ENCODE results near the gene WNT5B. TPM values are rescaled to one million over a fixed set of nuclear protein-coding genes. Genes with fewer than 3 reads are reported as not detected.

The WNT5B gene
- total RNA-seq, 1 donor from 2014 or later: 88.7 TPM

GRCh38 chr12:1650260-1650977 lies 21.4 kb downstream of the WNT5B start:
- Mint-ChIP-seq H3K36me3 (ENCODE audit: unreplicated experiment) (peaks cover 20% of the 10 kb centered on the region), H3K4me3 (ENCODE audit: unreplicated experiment) (no peak overlapping the region), H3K27me3 (ENCODE audit: unreplicated experiment) (no peaks in the 10 kb centered on the region), H3K9me3 (ENCODE audit: unreplicated experiment) (no peaks in the 10 kb centered on the region), H3K27ac (ENCODE audit: unreplicated experiment) (no peak overlapping the region), H3K4me1 (ENCODE audit: unreplicated experiment) (peaks cover 9% of the 10 kb centered on the region)
- TF ChIP-seq CTCF (IDR thresholded peaks at IDR 0.05): no peak
- DNase-seq (ENCODE audit: extremely low spot score, unreplicated experiment): no peak

- Mint-ChIP-seq H3K36me3 (ENCODE audit: unreplicated experiment) (peaks cover 20% of the 10 kb centered on the region), H3K4me1 (ENCODE audit: unreplicated experiment) (peaks cover 9% of the 10 kb centered on the region), H3K9me3 (ENCODE audit: unreplicated experiment) (no peaks in the 10 kb centered on the region), H3K4me3 (ENCODE audit: unreplicated experiment) (no peak overlapping the region), H3K27ac (ENCODE audit: unreplicated experiment) (no peak overlapping the region), H3K27me3 (ENCODE audit: unreplicated experiment) (no peaks in the 10 kb centered on the region)
- no peak for DNase-seq (ENCODE audit: extremely low spot score, unreplicated experiment)
- TF ChIP-seq CTCF (IDR thresholded peaks at IDR 0.05): no peak
Measured at GRCh38 chr12:1650978-1651361, 21.9 kb downstream of the WNT5B start.

- Mint-ChIP-seq H3K4me1 (ENCODE audit: unreplicated experiment) (peaks cover 11% of the 10 kb centered on the region), H3K36me3 (ENCODE audit: unreplicated experiment) (peaks cover 15% of the 10 kb centered on the region), H3K4me3 (ENCODE audit: unreplicated experiment) (no peak overlapping the region), H3K9me3 (ENCODE audit: unreplicated experiment) (no peaks in the 10 kb centered on the region), H3K27me3 (ENCODE audit: unreplicated experiment) (no peaks in the 10 kb centered on the region), H3K27ac (ENCODE audit: unreplicated experiment) (no peak overlapping the region)
- no peak for TF ChIP-seq CTCF (IDR thresholded peaks at IDR 0.05)
- DNase-seq (ENCODE audit: extremely low spot score, unreplicated experiment): no peak
Measured at GRCh38 chr12:1651946-1652345, 22.9 kb downstream of the WNT5B start.

- Mint-ChIP-seq H3K9me3 (ENCODE audit: unreplicated experiment) (no peaks in the 10 kb centered on the region), H3K4me1 (ENCODE audit: unreplicated experiment) (peaks cover 23% of the 10 kb centered on the region), H3K36me3 (ENCODE audit: unreplicated experiment) (peaks cover 5% of the 10 kb centered on the region), H3K4me3 (ENCODE audit: unreplicated experiment) (no peak overlapping the region), H3K27ac (ENCODE audit: unreplicated experiment) (no peak overlapping the region), H3K27me3 (ENCODE audit: unreplicated experiment) (no peaks in the 10 kb centered on the region)
- no peak for DNase-seq (ENCODE audit: extremely low spot score, unreplicated experiment)
- TF ChIP-seq CTCF (IDR thresholded peaks at IDR 0.05): no peak
Measured at GRCh38 chr12:1655225-1655788, 26.3 kb downstream of the WNT5B start.

GRCh38 chr12:1656902-1657301 lies 27.9 kb downstream of the WNT5B start:
- Mint-ChIP-seq H3K27me3 (ENCODE audit: unreplicated experiment) (no peaks in the 10 kb centered on the region), H3K36me3 (ENCODE audit: unreplicated experiment) (no peaks in the 10 kb centered on the region), H3K9me3 (ENCODE audit: unreplicated experiment) (no peaks in the 10 kb centered on the region), H3K4me3 (ENCODE audit: unreplicated experiment) (no peak overlapping the region), H3K27ac (ENCODE audit: unreplicated experiment) (no peak overlapping the region), H3K4me1 (ENCODE audit: unreplicated experiment) (peaks cover 30% of the 10 kb centered on the region)
- no peak for TF ChIP-seq CTCF (IDR thresholded peaks at IDR 0.05)
- DNase-seq (ENCODE audit: extremely low spot score, unreplicated experiment): no peak

Measured in osteocyte (in vitro differentiated cells).